ENCODE data around the gene ELN.
"Not testable (repeated sequence)": the region's sequence is repeated elsewhere in the genome, so short reads cannot be mapped to it uniquely, and the experiment has no call there.

The ELN gene

DNA sequence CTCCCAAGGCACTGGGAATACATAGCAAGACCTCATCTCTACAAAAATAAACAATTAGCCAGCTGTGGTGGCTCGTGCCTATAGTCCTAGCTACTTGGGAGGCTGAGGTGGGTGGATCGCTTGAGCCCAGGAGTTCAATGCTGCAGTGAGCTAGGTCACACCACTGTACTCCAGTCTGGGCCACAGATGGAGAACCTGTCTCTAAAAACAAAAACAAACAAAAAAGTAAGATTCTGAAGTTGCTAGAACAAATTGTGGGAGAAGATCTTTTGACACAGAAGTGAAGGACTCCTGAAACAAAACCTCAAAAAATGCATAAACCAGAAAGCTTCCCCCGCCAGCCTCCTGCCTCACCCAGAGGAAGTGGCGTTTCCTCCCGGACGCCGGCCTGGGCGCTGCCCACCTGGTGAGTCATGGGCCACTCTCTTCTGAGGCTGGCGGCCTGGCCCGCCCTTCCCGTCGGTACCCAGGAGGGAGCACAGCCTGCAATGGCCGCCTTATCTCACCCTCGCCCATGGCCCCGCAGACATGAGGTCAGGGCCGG is 25.4 kb upstream of the ELN start:
- peak; percentile 35 for DNase-seq

DNA sequence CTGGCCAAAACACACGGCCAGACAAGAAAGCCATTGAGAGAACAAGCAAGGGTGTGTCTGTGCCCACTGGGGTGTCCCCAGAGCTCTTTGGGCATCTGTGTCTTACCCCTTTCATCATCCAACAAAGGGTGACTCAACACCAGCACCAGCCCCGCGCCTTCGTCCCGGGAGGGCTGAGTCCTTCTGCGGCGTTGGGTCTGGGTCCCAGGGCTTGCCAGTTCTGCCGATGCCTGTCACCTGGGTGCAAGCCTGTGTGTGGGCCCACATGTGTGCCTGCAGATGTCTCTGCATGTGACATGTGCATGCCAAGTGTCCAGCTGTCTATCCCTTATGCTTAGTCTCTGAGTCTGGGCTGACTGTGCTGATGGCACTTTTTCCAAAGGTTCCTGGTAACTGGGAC is 24.4 kb upstream of the ELN start:
- DNase-seq: no peak

DNA sequence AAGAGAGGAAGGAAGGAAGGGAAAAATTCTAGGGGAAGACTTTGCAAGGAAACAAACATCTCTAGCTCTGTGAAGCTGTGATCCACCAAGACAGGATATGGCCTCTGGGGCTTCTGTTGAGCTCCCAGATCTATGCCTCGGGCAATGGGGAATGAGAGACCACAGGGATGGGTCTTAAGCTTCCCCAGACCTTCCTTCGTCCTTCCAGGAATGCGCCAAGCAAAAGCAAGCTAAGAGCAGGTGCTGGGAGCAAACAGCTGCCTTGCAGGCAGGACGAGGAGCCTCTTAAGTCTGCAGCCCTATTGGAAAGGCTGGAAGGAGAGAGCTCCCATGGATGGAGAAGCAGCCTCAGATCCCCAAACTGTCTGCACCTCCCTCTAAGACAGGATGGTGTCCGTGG is 21.9 kb upstream of the ELN start:
- DNase-seq: no peak

DNA sequence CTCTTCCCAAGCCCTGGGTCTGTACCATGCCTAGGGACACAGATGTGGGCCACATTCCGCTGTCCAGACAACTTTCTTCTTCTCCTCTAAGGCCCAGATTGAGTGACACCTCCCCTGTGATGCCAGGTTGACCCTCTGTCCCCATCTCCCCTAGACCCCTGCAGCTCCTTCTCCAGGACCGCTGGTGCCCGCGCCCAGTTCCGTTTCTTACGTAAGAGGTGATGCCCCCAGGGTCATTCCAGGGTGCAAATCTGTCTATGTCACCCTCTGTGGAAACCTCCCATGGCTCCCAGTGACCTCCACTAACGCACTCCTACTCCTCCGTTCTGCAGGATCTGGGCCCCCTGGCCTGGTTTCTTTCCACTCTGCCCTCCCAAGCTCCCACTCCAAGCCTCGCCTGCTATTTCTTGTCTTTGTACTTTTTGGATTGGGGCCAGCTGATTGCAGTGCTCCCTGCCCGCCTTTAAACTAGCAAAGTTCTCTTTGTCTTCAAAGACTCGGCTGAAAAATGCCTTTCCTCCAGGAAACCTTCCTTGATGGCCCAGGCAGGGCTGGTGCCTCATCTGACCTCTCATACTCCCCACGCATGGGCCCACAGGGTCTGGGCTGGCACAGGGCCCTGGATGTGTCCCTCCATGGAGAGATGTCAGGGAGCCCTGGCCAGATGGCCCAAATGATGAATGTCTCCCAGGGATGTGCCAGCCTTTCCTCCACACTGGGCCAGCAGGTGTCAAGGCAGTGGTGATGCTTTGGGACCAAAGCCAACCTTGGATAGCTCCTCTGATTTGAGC is 21.3 kb upstream of the ELN start:
- DNase-seq: no peak

DNA sequence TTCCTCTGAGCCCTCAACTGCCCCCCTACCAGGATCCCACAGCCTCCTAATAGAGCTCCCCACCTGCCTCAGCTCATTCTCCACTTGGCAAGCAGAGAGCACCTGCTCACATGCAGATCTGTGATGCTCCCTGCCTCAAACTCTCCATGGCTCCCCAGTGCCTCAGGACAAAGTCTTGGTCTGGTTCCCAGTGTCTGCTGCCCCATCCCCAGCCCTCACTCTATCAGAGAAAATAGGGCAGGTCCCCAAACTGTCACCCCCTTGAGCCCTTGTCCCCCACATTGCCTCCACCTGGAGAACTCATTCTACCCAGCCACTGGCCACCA is 20.8 kb upstream of the ELN start:
- DNase-seq: no peak

DNA sequence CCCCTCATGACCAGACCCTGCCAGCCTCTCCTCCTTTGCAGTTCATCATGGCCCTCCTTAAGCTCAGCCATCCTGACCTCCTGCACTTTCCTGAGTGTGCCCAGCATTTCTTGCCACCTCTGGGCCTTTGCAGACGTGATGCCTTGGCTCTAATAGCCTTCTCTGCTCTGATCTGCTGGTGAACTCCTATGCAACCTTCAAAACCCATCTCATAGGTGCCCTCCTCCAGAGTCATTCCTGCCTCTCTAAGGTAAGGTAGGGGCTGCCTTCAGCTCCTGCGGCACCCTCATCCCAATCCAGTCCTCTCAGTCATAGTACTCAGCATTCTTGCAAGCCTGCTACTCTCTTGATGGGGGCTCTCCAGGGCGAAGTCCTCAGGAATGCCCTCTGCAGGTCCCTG is 19.3 kb upstream of the ELN start:
- DNase-seq: no peak

DNA sequence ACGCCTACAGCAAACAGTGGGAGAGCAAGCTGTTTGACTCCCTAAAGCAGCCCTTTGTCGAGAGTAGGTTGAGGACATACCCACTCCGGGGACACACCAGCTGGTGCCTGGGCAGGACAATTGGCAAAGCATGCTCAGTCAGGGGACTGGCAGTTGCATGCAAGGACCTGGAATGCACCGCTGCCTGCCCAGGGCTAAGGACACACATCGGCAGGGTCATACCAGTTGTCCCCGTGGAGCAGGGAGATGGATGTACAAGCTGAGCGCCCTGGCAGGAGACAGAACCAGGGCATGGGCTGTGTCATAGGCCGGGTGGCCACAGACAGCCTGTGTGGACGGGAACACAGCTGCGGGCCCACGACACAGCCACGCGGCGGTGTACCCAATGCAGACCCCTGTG is 18.3 kb upstream of the ELN start:
- DNase-seq: no peak

DNA sequence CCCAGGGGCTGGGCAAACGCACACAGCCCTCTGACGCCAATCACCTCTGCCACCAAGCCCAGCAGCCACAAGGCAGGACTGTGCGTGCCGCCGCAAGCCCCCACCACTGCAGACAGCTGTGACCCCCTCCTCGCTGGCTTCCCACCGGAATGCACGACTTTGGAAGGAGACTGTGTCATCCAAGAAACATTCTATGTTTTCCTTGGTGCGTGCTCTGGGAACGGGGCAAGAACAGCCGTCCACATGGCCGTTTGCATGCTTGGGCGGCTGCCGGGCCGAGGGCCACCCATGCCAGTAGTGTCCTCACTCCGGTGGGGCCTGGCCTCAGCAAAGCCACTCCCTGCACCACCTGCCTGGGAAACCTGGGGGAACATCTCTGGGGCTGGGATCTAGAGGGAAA is 17.6 kb upstream of the ELN start:
- no peak for DNase-seq

DNA sequence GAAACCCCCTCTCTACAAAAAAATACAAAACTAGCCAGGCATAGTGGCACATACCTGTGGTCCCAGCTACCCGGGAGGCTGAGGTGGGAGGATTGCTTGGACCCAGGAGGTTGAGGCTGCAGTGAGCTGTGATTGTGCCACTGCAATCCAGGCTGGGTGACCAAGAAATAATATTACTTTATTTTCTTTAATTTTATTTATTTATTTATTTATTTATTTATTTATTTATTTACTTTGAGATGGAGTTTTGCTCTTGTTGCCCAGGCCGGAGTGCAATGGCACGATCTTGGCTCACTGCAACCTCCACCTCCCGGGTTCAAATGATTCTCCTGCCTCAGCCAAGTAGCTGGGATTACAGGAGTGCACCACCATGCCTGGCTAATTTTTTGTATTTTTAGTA is 16.6 kb upstream of the ELN start:
- DNase-seq: not testable (repeated sequence)

DNA sequence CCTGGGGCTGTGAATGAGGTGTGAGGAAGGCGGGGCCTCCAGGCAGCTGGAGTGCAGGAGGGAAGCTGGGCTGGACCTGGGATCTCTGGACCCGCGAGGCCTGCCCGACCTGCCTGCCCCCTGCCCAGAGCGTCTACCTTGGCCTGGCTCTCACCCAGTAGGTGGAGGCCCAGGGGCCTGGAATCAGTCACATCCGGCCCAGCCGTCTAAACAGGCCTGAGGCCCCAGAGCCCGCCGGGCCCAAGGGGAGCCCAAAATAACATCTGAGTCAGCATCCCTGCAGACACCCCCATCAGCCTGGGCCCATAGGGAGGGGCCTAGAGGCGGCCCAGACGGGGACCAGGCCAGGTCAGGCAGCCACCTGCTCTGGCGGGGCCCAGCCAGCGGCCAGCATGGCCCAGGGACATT is 15.1 kb upstream of the ELN start:
- DNase-seq: no peak

DNA sequence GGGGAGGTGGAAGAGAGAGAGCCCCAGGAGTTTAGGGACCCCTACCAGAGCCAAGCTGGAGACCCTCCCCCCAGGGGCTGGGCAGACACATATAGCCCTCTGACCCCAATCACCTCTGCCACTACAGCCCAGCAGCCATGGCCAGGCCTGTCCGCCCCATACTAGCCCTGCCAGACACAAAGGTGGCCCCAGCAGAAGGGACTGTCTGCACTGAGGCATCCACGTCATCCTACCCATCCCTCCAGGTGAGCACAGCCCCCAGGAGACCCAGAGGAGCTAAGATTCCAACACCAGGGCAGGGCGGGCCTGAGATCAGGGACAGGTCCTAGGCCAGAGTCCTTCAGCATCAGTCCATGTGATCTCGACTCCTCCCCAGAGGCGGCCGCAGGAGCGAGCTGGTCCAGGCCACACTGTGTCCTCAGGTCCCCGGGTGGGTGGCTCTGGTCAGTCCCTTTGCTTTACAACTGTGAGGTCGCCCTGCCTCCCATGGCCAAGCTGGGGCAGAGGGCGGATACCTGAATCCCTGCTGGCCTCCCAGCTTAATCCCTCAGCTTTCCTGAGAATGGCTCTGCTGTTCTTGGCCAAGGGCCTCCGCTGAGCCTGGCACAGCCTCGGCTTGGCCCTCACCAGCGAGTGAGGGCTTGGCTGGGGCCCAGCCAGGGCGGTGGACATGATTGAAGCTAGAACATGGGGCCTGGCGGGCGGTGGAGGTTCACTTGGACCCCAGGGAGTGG is 14.3 kb upstream of the ELN start:
- DNase-seq: no peak

DNA sequence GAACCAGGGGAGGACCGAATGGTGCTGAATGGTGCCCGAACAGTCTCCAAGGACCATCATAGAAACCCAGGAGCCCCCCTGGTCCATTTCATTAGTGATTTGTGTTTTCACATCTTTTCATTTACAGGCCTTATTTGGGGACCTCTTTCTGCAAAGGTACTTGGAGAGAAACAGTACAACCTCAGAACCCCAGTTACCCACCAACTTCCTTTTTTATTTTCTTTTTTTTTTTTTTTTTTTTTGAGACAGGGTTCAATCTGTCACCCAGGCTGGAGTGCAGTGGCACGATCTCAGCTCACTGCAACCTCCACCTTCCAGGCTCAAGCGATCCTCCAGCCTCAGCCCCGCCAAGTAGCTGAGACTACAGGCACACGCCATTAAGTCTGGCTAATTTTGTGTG is 13.0 kb upstream of the ELN start:
- DNase-seq: no peak

DNA sequence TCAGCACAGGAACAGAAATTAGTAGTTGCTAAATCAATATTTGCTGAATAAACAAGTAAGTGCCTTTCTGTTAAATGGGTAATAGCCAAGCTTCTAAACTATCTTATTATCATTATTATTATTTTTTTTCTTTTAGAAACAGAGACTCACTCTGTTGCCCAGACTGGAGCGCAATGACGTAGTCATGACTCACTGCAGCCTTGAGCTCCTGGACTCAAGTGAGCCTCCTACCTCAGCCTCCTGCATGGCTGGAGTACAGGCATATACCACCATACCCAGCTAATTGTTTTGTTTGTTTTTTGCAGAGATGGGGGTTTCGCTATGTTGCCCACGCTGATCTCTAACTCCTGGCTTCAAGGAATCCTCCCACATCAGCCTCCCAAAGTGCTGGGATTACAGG is 12.3 kb upstream of the ELN start:
- DNase-seq: no peak

DNA sequence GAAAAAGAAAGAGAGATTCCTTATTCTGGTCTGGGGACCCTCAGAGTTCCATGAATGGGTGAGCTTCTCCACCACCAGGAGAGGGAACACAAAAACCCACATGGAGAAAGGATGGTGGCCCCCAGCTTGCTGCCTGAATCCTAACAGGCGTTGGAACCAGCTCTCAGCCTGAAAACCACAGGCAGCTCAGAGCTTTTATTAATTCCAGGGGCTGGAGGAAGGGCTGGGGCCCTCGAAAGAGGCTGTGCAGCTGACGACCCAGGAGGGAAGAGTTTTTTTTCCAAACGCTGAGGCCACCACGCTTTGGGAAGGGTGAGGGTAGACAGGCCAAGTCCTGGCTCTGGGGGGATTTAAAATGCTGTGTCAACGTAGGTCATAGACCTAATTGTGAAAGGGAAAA is 10.8 kb upstream of the ELN start:
- DNase-seq: no peak

DNA sequence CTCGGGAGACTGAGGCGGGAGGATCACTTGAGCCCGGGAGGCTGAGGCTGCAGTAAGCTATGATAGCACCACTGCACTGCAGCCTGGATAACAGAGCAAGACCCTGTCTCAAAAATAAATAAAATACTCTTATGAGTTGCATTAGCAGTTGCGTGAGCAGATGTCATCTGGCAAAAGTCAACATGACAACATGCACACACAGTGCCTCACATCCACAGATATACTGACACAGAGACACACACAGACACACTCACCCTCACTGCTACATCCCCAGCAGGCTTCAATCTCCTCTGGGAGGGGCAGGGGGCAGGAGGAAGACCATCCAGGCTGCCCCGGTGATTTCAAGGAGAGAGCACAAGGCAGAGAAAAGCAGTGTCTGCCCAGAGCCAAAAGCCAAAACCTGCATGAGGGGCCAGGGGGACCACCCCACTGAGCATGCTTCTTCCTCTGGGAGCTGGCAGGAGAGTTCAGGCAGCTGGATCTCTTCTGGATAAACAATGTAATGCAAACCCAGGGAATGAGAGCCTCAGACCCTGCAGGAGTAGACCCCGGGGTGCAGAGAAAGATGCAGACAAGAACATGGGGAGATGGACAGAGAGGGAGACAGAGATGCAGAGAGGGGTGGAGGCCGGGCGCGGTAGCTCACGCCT is 9.6 kb upstream of the ELN start:
- no peak for DNase-seq

DNA sequence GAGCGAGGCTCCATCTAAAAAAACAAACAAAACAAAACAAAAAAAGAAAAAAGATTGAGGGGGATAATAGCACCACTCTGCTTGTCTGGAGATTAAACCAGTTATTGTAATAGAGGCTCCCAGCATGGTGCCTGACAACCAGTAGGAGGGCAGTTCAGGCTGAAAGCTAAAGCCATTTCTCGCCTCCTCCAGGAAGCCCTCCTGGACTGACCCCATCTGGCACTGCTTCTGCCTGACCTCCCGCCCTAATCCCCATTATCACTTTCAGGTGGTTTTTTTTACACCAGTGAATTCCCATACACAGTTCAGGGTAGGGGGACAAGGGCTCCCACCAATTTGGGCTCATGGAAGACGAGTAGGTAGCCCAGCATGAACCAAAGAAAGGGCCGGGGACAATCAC is 8.8 kb upstream of the ELN start:
- DNase-seq: no peak

DNA sequence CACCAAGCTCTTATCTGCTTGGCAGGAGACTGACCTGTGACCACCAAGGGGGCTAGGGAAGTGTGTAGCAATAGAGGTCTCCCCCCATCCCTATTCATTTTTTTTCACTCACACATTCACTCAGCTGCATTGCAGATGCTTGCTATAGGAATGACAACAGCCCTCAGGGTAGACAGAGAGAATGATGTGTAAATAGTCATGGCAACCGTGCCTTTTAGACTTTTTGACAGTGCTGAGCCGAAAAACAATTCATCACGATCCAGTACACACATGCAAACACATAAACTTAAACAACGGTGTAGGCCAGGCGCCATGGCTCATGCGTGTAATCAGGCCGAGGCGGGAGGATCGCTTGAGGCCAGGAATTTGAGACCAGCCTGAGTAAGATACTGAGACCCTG is 7.6 kb upstream of the ELN start:
- DNase-seq: no peak

DNA sequence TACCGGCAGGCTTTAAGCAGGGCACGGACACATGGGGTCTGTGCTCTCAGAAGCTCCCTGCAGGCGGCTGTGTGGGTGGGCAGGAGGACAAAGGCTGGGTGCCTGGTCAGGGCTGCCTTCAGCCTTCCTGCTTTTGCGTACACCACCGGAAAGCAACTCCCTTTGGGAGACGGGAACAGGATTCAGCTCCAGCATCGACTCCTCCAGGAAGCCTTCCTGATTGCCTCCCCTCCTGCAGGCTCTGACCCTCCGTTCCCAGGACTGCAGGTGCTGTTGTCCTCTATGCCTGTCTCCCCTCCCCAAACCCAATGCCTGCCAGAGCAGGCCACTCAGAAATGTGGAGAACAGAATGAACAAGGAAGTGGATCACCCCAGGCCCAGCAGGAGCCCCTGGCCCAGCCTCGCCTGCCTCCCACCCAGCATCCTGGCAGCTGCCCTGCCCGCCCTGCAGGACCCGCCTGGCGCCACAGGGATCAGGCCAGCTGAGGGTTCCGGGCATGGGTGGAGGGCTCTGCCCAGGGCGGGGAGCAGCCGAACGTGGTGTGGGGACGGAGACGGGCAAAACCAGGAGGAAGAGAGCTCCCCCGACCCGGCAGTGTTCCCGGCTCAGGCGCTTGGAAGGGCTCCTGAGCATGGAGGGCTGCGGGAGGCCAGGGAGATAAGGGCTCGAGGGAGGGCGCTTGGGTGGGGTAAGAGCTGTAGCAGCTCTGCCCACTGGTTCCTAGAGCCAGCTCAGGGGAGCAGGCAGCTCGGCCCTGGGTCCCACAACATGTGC is 6.2 kb upstream of the ELN start:
- DNase-seq: no peak

DNA sequence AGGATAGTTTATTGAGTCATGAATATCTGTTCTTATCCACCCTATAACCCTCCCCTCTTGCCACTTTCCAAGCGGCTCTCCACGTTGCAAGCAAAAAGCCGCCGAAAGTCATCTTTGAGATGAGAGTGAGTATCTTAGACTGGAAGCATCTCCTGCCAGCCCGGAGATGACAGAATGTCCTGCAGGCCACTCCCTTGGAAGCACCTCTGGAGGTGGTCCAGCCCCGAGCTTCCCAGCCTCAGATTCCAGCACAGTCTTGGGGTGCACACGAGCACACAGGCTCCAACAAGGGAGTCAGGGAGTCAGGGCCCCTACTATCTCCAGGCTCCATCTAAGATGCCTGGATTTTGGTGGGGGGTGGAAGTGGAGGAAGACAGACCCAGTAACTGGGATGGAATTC is 5.5 kb upstream of the ELN start:
- no peak for DNase-seq

DNA sequence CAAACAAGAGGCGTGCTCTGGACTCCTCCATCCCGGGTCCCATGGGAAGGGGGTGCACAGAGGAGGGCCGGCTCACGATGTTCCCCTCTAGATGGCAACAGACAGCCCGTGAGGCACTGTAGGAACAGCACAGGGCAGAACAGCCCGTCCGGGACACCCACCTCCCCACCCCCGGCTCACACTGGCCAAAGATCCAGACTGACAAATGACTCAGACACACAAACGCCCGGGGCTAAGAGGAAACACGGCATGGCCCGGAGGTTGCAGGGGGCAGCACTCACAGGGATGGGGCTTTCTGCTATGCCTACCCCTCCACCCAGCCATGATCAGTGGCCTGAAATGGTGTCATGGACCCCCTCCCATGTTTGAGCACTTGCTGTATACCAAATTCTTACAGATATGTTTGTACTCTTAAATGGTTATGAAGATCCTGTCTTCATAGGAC is 4.9 kb upstream of the ELN start:
- DNase-seq: no peak

DNA sequence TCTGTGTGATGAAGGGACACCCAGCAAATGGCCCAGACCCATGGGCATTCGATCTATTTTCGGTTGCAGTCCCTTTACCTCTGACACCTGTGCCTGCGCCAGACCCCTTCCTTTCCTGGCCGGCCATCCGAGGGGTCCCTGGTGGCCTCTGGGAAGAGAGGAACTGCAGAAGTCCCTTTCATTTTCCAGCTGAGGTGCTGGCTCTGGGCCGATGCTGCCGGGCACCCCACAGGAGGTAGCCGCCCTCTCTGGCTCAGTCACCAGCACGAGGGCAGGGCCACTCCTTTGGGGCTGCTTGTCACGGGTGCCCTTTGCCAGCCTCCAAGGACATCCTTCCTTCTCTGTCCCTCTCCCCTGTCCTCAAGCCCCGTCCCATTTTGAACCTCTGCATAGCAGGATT is 4.2 kb upstream of the ELN start:
- no peak for DNase-seq

DNA sequence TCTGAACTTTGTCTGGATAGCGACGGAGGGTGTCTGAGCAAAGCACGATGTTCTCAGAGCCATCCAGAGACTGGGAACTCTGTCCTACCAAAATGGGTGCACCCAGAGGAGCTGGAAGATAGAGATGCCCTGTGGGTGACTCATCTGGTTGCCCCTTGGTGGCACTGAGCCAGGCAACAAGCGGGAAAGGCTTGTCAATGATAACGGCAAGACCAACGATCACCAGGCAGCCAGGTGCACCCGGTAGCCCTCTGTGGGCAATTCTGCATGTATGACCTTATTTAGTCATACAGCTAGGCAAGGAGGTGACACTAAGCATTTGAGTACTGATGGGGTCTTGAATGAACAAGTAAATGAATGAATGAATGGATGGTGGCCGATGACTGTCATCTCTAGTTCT is 2.8 kb upstream of the ELN start:
- no peak for DNase-seq

DNA sequence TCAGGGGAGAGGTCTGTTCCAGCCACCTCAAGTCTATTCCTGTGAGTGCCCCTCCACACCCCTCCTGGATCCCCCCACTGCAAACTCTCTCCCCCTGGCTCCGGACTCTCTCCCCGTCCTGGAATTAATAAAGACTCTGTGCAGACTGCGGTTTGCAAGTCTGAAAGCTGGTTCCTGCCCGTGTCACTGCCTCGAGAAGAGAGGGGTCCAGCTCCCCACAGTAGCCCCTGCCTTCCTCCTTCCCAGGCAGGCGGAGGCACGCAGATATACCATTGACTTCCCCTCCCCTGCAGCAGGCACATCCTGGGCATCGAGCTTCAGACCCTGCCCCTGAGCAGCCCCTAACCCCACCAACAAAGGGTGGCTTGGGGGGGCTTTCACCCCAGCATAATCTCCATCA is 2.2 kb upstream of the ELN start:
- DNase-seq: no peak

Data from activated CD4-positive, alpha-beta T cell treated with anti-CD3 and anti-CD28 coated beads, Interleukin-2, amount 50 U/mL, for 16 hours (primary cell).